ENCODE data around the gene C17orf107. TPM values are rescaled to one million over a fixed set of nuclear protein-coding genes. Genes with fewer than 3 reads are reported as not detected.

The C17orf107 gene
- 45.6 TPM for total RNA-seq
- polyA plus RNA-seq = 1 to 10 TPM; 1.1 to 1.5 (median 1.3) TPM

- Histone ChIP-seq H3K9me3 (ENCODE audit: control insufficient read depth in 2 of 2, low read length in 2 of 2) (no peaks in the 10 kb centered on the region), H3K27me3 (ENCODE audit: control insufficient read depth, insufficient read depth, low read length) (no peaks in the 10 kb centered on the region), H3K4me1 (ENCODE audit: control insufficient read depth, insufficient read depth, low read length, poor library complexity, severe bottlenecking) (peaks cover 42% of the 10 kb centered on the region), H3K27ac (ENCODE audit: insufficient read depth, low read length, poor library complexity, severe bottlenecking) (peak within 1 kb of the TSS; percentile 72), H3K4me3 (ENCODE audit: low read depth, low read length) (peak within 1 kb of the TSS; percentile 69), H3K36me3 (ENCODE audit: control insufficient read depth, insufficient read depth, low read length) (peaks cover 21% of the 10 kb centered on the region)
- DNase-seq = peak; percentile 81 to 93 (median 91)
- Mint-ChIP-seq H3K36me3 (peaks cover 10% of the 10 kb centered on the region), H3K4me1 (peaks cover 0 to 43% (median 21%) of the 10 kb centered on the region in 4 donors), H3K9me3 (peaks cover 0 to 4% (median 0%) of the 10 kb centered on the region in 7 donors), H3K27ac (peak within 1 kb of the TSS; percentile 5 to 99 (median 96)), H3K4me3 (peak within 1 kb of the TSS; percentile 88 to 99 (median 96)), H3K27me3 (peaks cover 22% of the 10 kb centered on the region)
- ATAC-seq (ENCODE audit: low read depth in 2 of 2) = peak; percentile 77
These were observed at the start of gene C17orf107 for GRCh38 chr17:4899341-4900230. Gene C17orf107 (plus strand): TSS chr17:4899536. CDS start chr17:4899763, 227 bp downstream.

- Mint-ChIP-seq H3K36me3 (peaks cover 28% of the 10 kb centered on the region), H3K27ac (peak overlapping the region in 1 of 3 donors; percentile 7), H3K9me3 (peaks cover 0 to 6% (median 3%) of the 10 kb centered on the region in 7 donors), H3K4me1 (peaks cover 18 to 79% (median 40%) of the 10 kb centered on the region in 4 donors), H3K27me3 (peaks cover 4% of the 10 kb centered on the region), H3K4me3 (no peak overlapping the region)
- no peak for DNase-seq
- Histone ChIP-seq H3K27me3 (ENCODE audit: control insufficient read depth, insufficient read depth, low read length) (no peaks in the 10 kb centered on the region), H3K36me3 (ENCODE audit: control insufficient read depth, insufficient read depth, low read length) (peaks cover 16% of the 10 kb centered on the region), H3K9me3 (ENCODE audit: control insufficient read depth in 2 of 2, low read length in 2 of 2) (no peaks in the 10 kb centered on the region), H3K4me3 (ENCODE audit: low read depth, low read length) (no peak overlapping the region), H3K4me1 (ENCODE audit: control insufficient read depth, insufficient read depth, low read length, poor library complexity, severe bottlenecking) (no peaks in the 10 kb centered on the region), H3K27ac (ENCODE audit: insufficient read depth, low read length, poor library complexity, severe bottlenecking) (no peak overlapping the region)
- ATAC-seq (ENCODE audit: low read depth in 2 of 2) = no peak
These were observed 49.1 kb upstream of the C17orf107 start for GRCh38 chr17:4850246-4850645.

GRCh38 chr17:4851084-4851483, 48.3 kb upstream of the C17orf107 start:
- Mint-ChIP-seq H3K36me3 (peaks cover 29% of the 10 kb centered on the region), H3K9me3 (peaks cover 0 to 6% (median 3%) of the 10 kb centered on the region in 7 donors), H3K27me3 (peaks cover 4% of the 10 kb centered on the region), H3K4me1 (peaks cover 18 to 75% (median 36%) of the 10 kb centered on the region in 4 donors), H3K4me3 (peak overlapping the region in 1 of 4 donors; percentile 38), H3K27ac (peak overlapping the region in 2 of 3 donors; percentile 31 to 86)
- no peak overlapping the region for H3K27ac ChIP-seq (ENCODE audit: insufficient read depth, low read length, poor library complexity, severe bottlenecking)
- no peak for ATAC-seq (ENCODE audit: low read depth in 2 of 2)
- no peaks in the 10 kb centered on the region for H3K9me3 ChIP-seq (ENCODE audit: control insufficient read depth in 2 of 2, low read length in 2 of 2)
- H3K4me1 ChIP-seq (ENCODE audit: control insufficient read depth, insufficient read depth, low read length, poor library complexity, severe bottlenecking) = no peaks in the 10 kb centered on the region
- H3K36me3 ChIP-seq (ENCODE audit: control insufficient read depth, insufficient read depth, low read length) = peaks cover 17% of the 10 kb centered on the region
- H3K27me3 ChIP-seq (ENCODE audit: control insufficient read depth, insufficient read depth, low read length) = no peaks in the 10 kb centered on the region
- no peak for DNase-seq
- no peak overlapping the region for H3K4me3 ChIP-seq (ENCODE audit: low read depth, low read length)

- peaks cover 0 to 6% (median 3%) of the 10 kb centered on the region in 7 donors for H3K9me3 Mint-ChIP-seq
- no peaks in the 10 kb centered on the region for H3K9me3 ChIP-seq (ENCODE audit: control insufficient read depth in 2 of 2, low read length in 2 of 2)
- no peaks in the 10 kb centered on the region for H3K27me3 ChIP-seq (ENCODE audit: control insufficient read depth, insufficient read depth, low read length)
- peaks cover 18 to 73% (median 35%) of the 10 kb centered on the region in 4 donors for H3K4me1 Mint-ChIP-seq
- no peak overlapping the region for H3K4me3 ChIP-seq (ENCODE audit: low read depth, low read length)
- H3K36me3 ChIP-seq (ENCODE audit: control insufficient read depth, insufficient read depth, low read length) = peaks cover 20% of the 10 kb centered on the region
- DNase-seq (peak in 2 of 3 donors; percentile 24 to 27), ATAC-seq (ENCODE audit: low read depth in 2 of 2) (no peak)
- peak overlapping the region in 2 of 4 donors; percentile 9 to 42 for H3K4me3 Mint-ChIP-seq
- peaks cover 4% of the 10 kb centered on the region for H3K27me3 Mint-ChIP-seq
- H3K4me1 ChIP-seq (ENCODE audit: control insufficient read depth, insufficient read depth, low read length, poor library complexity, severe bottlenecking) = no peaks in the 10 kb centered on the region
- peak overlapping the region; percentile 25 for H3K27ac ChIP-seq (ENCODE audit: insufficient read depth, low read length, poor library complexity, severe bottlenecking)
- peak overlapping the region; percentile 44 to 88 (median 48) for H3K27ac Mint-ChIP-seq
- H3K36me3 Mint-ChIP-seq = peaks cover 38% of the 10 kb centered on the region
These were observed 46.6 kb upstream of the C17orf107 start for GRCh38 chr17:4852567-4853207.

GRCh38 chr17:4853208-4853671, 46.1 kb upstream of the C17orf107 start:
- Mint-ChIP-seq H3K4me1 (peaks cover 18 to 74% (median 39%) of the 10 kb centered on the region in 4 donors), H3K9me3 (peaks cover 0 to 6% (median 3%) of the 10 kb centered on the region in 7 donors), H3K4me3 (no peak overlapping the region), H3K27ac (peak overlapping the region in 1 of 3 donors; percentile 74), H3K27me3 (peaks cover 4% of the 10 kb centered on the region), H3K36me3 (peaks cover 38% of the 10 kb centered on the region)
- no peak for ATAC-seq (ENCODE audit: low read depth in 2 of 2)
- H3K4me1 ChIP-seq (ENCODE audit: control insufficient read depth, insufficient read depth, low read length, poor library complexity, severe bottlenecking) = no peaks in the 10 kb centered on the region
- no peak for DNase-seq
- H3K27me3 ChIP-seq (ENCODE audit: control insufficient read depth, insufficient read depth, low read length) = no peaks in the 10 kb centered on the region
- peaks cover 20% of the 10 kb centered on the region for H3K36me3 ChIP-seq (ENCODE audit: control insufficient read depth, insufficient read depth, low read length)
- H3K9me3 ChIP-seq (ENCODE audit: control insufficient read depth in 2 of 2, low read length in 2 of 2) = no peaks in the 10 kb centered on the region
- no peak overlapping the region for H3K4me3 ChIP-seq (ENCODE audit: low read depth, low read length)
- H3K27ac ChIP-seq (ENCODE audit: insufficient read depth, low read length, poor library complexity, severe bottlenecking) = no peak overlapping the region

GRCh38 chr17:4854111-4854681, 45.1 kb upstream of the C17orf107 start:
- no peak for ATAC-seq (ENCODE audit: low read depth in 2 of 2)
- Mint-ChIP-seq H3K27ac (peak overlapping the region in 1 of 3 donors; percentile 37), H3K4me1 (peaks cover 18 to 72% (median 39%) of the 10 kb centered on the region in 4 donors), H3K36me3 (peaks cover 38% of the 10 kb centered on the region), H3K9me3 (peaks cover 0 to 6% (median 3%) of the 10 kb centered on the region in 7 donors), H3K27me3 (peaks cover 4% of the 10 kb centered on the region), H3K4me3 (peak overlapping the region in 1 of 4 donors; percentile 63)
- Histone ChIP-seq H3K36me3 (ENCODE audit: control insufficient read depth, insufficient read depth, low read length) (peaks cover 22% of the 10 kb centered on the region), H3K4me1 (ENCODE audit: control insufficient read depth, insufficient read depth, low read length, poor library complexity, severe bottlenecking) (no peaks in the 10 kb centered on the region), H3K4me3 (ENCODE audit: low read depth, low read length) (no peak overlapping the region), H3K27me3 (ENCODE audit: control insufficient read depth, insufficient read depth, low read length) (no peaks in the 10 kb centered on the region), H3K9me3 (ENCODE audit: control insufficient read depth in 2 of 2, low read length in 2 of 2) (no peaks in the 10 kb centered on the region), H3K27ac (ENCODE audit: insufficient read depth, low read length, poor library complexity, severe bottlenecking) (no peak overlapping the region)
- no peak for DNase-seq

- H3K9me3 ChIP-seq (ENCODE audit: control insufficient read depth in 2 of 2, low read length in 2 of 2) = no peaks in the 10 kb centered on the region
These were observed 42.9 kb upstream of the C17orf107 start for GRCh38 chr17:4856271-4856936.

More at GRCh38 chr17:4856271-4856936, 42.9 kb upstream of the C17orf107 start:
- H3K27me3 ChIP-seq (ENCODE audit: control insufficient read depth, insufficient read depth, low read length) = no peaks in the 10 kb centered on the region
- no peak overlapping the region for H3K4me3 ChIP-seq (ENCODE audit: low read depth, low read length)
- Mint-ChIP-seq H3K4me1 (peaks cover 14 to 55% (median 29%) of the 10 kb centered on the region in 4 donors), H3K9me3 (peaks cover 0 to 6% (median 3%) of the 10 kb centered on the region in 7 donors), H3K4me3 (peak overlapping the region in 2 of 4 donors; percentile 38 to 40), H3K36me3 (peaks cover 32% of the 10 kb centered on the region), H3K27me3 (peaks cover 4% of the 10 kb centered on the region), H3K27ac (peak overlapping the region; percentile 32 to 64 (median 44))
- peaks cover 34% of the 10 kb centered on the region for H3K36me3 ChIP-seq (ENCODE audit: control insufficient read depth, insufficient read depth, low read length)
- no peak overlapping the region for H3K27ac ChIP-seq (ENCODE audit: insufficient read depth, low read length, poor library complexity, severe bottlenecking)
- DNase-seq (no peak), ATAC-seq (ENCODE audit: low read depth in 2 of 2) (no peak)
- H3K4me1 ChIP-seq (ENCODE audit: control insufficient read depth, insufficient read depth, low read length, poor library complexity, severe bottlenecking) = no peaks in the 10 kb centered on the region
